DOHH2 (cell line): ENCODE results near the gene ITPK1.

Experiments
- H3F3A ChIP-seq: fragments of 200-600 bp; sonication (generic), shearing (Covaris generic); 2 replicates; pipeline ENCODE4 v1.6.0; 2016; ENCODE audit warnings: antibody characterized with exemption, mild to moderate bottlenecking; ENCODE audit not compliant: control insufficient read depth, insufficient read depth
- H3K27ac ChIP-seq: fragments of 200-600 bp; sonication (generic); 2 replicates; pipeline ENCODE4 v1.5.1; 2014; ENCODE audit warnings: low read depth, mild to moderate bottlenecking, low read length, moderate library complexity
- H3K27me3 ChIP-seq: fragments of 200-600 bp; sonication (generic); 2 replicates; pipeline ENCODE4 v1.6.1; 2014; ENCODE audit warnings: mild to moderate bottlenecking, low read length, mixed read lengths; ENCODE audit not compliant: control insufficient read depth
- H3K36me3 ChIP-seq: fragments of 200-600 bp; sonication (generic); 2 replicates; pipeline ENCODE4 v1.6.1; 2014; ENCODE audit warnings: mild to moderate bottlenecking, low read length, moderate library complexity, mixed read lengths; ENCODE audit not compliant: control insufficient read depth
- H3K4me1 ChIP-seq: fragments of 200-600 bp; sonication (generic); 2 replicates; pipeline ENCODE4 v1.6.1; 2014; ENCODE audit warnings: mild to moderate bottlenecking, low read length, mixed read lengths; ENCODE audit not compliant: control insufficient read depth
- H3K4me2 ChIP-seq: fragments of 200-600 bp; sonication (generic); 2 replicates; pipeline ENCODE4 v1.6.0; 2014; ENCODE audit warnings: mild to moderate bottlenecking, low read length, moderate library complexity
- H3K4me3 ChIP-seq: fragments of 200-600 bp; sonication (generic); 2 replicates; pipeline ENCODE4 v1.5.1; 2014; ENCODE audit warnings: mild to moderate bottlenecking, low read length, mixed read lengths
- H3K79me2 ChIP-seq: fragments of 200-600 bp; sonication (generic); 2 replicates; pipeline ENCODE4 v1.6.1; 2014; ENCODE audit warnings: mild to moderate bottlenecking, low read length, mixed read lengths; ENCODE audit not compliant: control insufficient read depth
- H3K9me2 ChIP-seq: fragments of 200-600 bp; sonication (generic); replicated peaks from 2 replicates; pipeline ENCODE4 v1.6.1; 2014; ENCODE audit warnings: mild to moderate bottlenecking, low read length, mixed read lengths; ENCODE audit not compliant: control insufficient read depth
- H3K9me3 ChIP-seq: fragments of 200-600 bp; sonication (generic); 2 replicates; pipeline ENCODE4 v1.6.1; 2014; ENCODE audit warnings: antibody characterized with exemption, low read length, mixed read lengths; ENCODE audit not compliant: control insufficient read depth, insufficient read depth
- H4K20me1 ChIP-seq: fragments of 200-600 bp; sonication (generic); 2 replicates; pipeline ENCODE4 v1.6.0; 2014; ENCODE audit warnings: low read depth, mild to moderate bottlenecking, antibody characterized with exemption, low read length, moderate library complexity; ENCODE audit not compliant: control insufficient read depth, insufficient read depth
- CTCF ChIP-seq: fragments of 200-600 bp; sonication (generic); IDR thresholded peaks from one replicate; pipeline ENCODE4 v1.5.1; 2014; ENCODE audit warnings: antibody characterized with exemption, mild to moderate bottlenecking, low read depth, low read length; ENCODE audit not compliant: poor library complexity, severe bottlenecking
- EZH2phosphoT487 ChIP-seq: fragments of 200-600 bp; sonication (generic); IDR thresholded peaks from 2 replicates; pipeline ENCODE4 v1.6.1; 2017; ENCODE audit warnings: borderline replicate concordance, mild to moderate bottlenecking, antibody characterized with exemption, low read length, moderate library complexity, mixed read lengths

The ITPK1 gene

GRCh38 chr14:92955381-92955780, 160.3 kb downstream of the ITPK1 start:
- Histone ChIP-seq H3K4me3 (no peak overlapping the region), H3K27ac (no peak overlapping the region), H3K36me3 (no peaks in the 10 kb centered on the region), H3K4me2 (no peak overlapping the region), H3K9me2 (no peaks in the 10 kb centered on the region), H3K27me3 (no peaks in the 10 kb centered on the region), H3F3A (no peaks in the 10 kb centered on the region), H3K4me1 (peaks cover 8% of the 10 kb centered on the region), H3K79me2 (no peaks in the 10 kb centered on the region), H4K20me1 (no peaks in the 10 kb centered on the region), H3K9me3 (no peaks in the 10 kb centered on the region)
- no peak for TF ChIP-seq CTCF
- TF ChIP-seq EZH2phosphoT487 = no peak

GRCh38 chr14:92954933-92955332, 160.8 kb downstream of the ITPK1 start:
- Histone ChIP-seq H3F3A (no peaks in the 10 kb centered on the region), H3K4me3 (no peak overlapping the region), H3K36me3 (no peaks in the 10 kb centered on the region), H3K9me2 (no peaks in the 10 kb centered on the region), H3K27me3 (no peaks in the 10 kb centered on the region), H3K9me3 (no peaks in the 10 kb centered on the region), H3K27ac (no peak overlapping the region), H4K20me1 (no peaks in the 10 kb centered on the region), H3K79me2 (no peaks in the 10 kb centered on the region), H3K4me2 (no peak overlapping the region), H3K4me1 (peaks cover 8% of the 10 kb centered on the region)
- no peak for TF ChIP-seq CTCF
- TF ChIP-seq EZH2phosphoT487 = no peak

GRCh38 chr14:92953526-92953925, 162.2 kb downstream of the ITPK1 start:
- H3K36me3 ChIP-seq = no peaks in the 10 kb centered on the region
- H4K20me1 ChIP-seq = no peaks in the 10 kb centered on the region
- no peaks in the 10 kb centered on the region for H3F3A ChIP-seq
- no peaks in the 10 kb centered on the region for H3K79me2 ChIP-seq
- peaks cover 8% of the 10 kb centered on the region for H3K4me1 ChIP-seq
- H3K9me3 ChIP-seq = no peaks in the 10 kb centered on the region
- no peak overlapping the region for H3K27ac ChIP-seq
- TF ChIP-seq CTCF = no peak
- TF ChIP-seq EZH2phosphoT487 = no peak
- no peak overlapping the region for H3K4me3 ChIP-seq
- H3K4me2 ChIP-seq = no peak overlapping the region
- H3K27me3 ChIP-seq = no peaks in the 10 kb centered on the region
- H3K9me2 ChIP-seq = no peaks in the 10 kb centered on the region
